ENCODE results near the gene ADAMTS4.

- TF ChIP-seq POLR2AphosphoS5 (IDR thresholded peaks at IDR 0.05) (no peak), CTCF (IDR thresholded peaks at IDR 0.05) (no peak), POLR2A (IDR thresholded peaks at IDR 0.05) (no peak), EP300 (IDR thresholded peaks at IDR 0.05) (no peak)
These were observed 31.9 kb downstream of the ADAMTS4 start for GRCh38 chr1:161166669-161167548.

All from sigmoid colon (tissue), 4 donors.